ENCODE results near the gene ZNF526.

Gene ZNF526

DNA sequence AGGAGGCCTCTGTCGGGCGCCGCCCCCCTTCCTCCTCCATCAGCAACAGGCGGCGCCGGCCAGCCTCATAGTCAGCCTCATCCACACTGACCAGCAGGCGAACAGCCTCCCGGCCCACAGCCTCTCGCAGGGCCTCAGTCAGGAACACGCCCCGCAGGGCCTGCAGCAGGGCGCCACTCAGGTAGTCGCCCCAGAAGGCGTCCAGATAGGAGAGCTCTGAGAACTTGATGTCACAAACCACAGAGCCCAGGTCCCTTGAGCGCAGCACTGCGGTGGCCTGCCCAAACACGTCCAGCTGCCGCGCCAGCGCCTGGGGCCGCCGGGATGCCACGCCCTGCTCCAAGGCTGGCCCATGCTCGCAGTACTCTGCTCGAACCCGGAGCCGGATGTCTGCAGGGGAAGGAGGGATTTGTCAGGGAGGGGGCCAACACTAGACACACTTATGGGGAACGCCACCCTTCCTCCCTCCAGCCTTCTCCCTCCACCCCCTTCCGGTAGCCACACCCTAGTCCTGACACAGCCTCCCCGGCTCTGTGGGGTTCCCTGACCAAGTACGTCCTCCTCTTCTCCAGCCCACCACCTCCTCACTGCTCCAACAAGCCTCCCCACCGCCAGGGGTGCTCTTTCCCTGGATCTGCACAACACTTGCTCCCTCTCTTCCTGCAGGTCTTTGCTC, 20.5 kb upstream of the ZNF526 start:
- H3K36me3 ChIP-seq (ENCODE audit: control insufficient read depth in 2 of 2, insufficient read depth in 1 of 2, low read length in 2 of 2), result peaks cover 48 to 82% of the 10 kb centered on the region in 2 experiments
- H3K27ac ChIP-seq (ENCODE audit: extremely low read depth, low read depth, low read length), result no peak overlapping the region
- no peaks in the 10 kb centered on the region for H3K4me1 ChIP-seq (ENCODE audit: control insufficient read depth, insufficient read depth, low read length)
- ChIA-PET POLR2A (no interaction called here), CTCF (interaction anchor here (0.6 to 1.0 kb wide), 2 partner anchors 91 to 119 kb away, joined by 3 read pairs; no protein-coding TSS in a partner anchor)
- no peak overlapping the region for H3K4me3 ChIP-seq (ENCODE audit: low read depth, low read length)
- no peaks in the 10 kb centered on the region for H3K9me3 ChIP-seq (ENCODE audit: control insufficient read depth, insufficient read depth, low read depth, low read length)
- no peak for TF ChIP-seq IKZF3 (tag by site-specific recombination; IDR thresholded peaks at IDR 0.05)
- TF ChIP-seq ZFHX2 (tag by site-specific recombination; conservative IDR thresholded peaks at IDR 0.05), result peak; percentile 24; the same call in 1 of the 2 replicates
- TF ChIP-seq ZNF529 (tag by site-specific recombination; IDR thresholded peaks at IDR 0.05; ENCODE audit: insufficient replicate concordance), result no peak
- TF ChIP-seq ZNF670 (tag by site-specific recombination; IDR thresholded peaks at IDR 0.05; ENCODE audit: low read depth), result no peak
- TF ChIP-seq ZNF366 (tag by site-specific recombination; conservative IDR thresholded peaks at IDR 0.05), result peak; percentile 45; the same call in 1 of the 2 replicates
- TF ChIP-seq ZNF19 (tag by site-specific recombination; IDR thresholded peaks at IDR 0.05; ENCODE audit: low read depth), result no peak
- TF ChIP-seq ZNF174 (tag by site-specific recombination; IDR thresholded peaks at IDR 0.05), result no peak
- TF ChIP-seq GFI1B (tag by site-specific recombination; IDR thresholded peaks at IDR 0.05), result no peak
- no peak for TF ChIP-seq ZBTB7A (tag by site-specific recombination; IDR thresholded peaks at IDR 0.05; ENCODE audit: low read depth)
- TF ChIP-seq ZNF677 (tag by site-specific recombination; IDR thresholded peaks at IDR 0.05), result no peak
- TF ChIP-seq, protein P1, sequence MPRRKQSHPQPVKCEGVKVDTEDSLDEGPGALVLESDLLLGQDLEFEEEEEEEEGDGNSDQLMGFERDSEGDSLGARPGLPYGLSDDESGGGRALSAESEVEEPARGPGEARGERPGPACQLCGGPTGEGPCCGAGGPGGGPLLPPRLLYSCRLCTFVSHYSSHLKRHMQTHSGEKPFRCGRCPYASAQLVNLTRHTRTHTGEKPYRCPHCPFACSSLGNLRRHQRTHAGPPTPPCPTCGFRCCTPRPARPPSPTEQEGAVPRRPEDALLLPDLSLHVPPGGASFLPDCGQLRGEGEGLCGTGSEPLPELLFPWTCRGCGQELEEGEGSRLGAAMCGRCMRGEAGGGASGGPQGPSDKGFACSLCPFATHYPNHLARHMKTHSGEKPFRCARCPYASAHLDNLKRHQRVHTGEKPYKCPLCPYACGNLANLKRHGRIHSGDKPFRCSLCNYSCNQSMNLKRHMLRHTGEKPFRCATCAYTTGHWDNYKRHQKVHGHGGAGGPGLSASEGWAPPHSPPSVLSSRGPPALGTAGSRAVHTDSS (tag by site-specific recombination; IDR thresholded peaks at IDR 0.05), result no peak
- TF ChIP-seq KLF1 (tag by site-specific recombination; IDR thresholded peaks at IDR 0.05), result peak; percentile 98
- TF ChIP-seq SCRT2 (tag by site-specific recombination; IDR thresholded peaks at IDR 0.05), result peak; percentile 87
- TF ChIP-seq ZNF544 (tag by site-specific recombination; IDR thresholded peaks at IDR 0.05), result no peak
- TF ChIP-seq ZNF350 (tag by site-specific recombination; IDR thresholded peaks at IDR 0.05), result no peak
- TF ChIP-seq BCL11B (tag by site-specific recombination; IDR thresholded peaks at IDR 0.05; ENCODE audit: low read depth), result no peak
- no peak for TF ChIP-seq SALL2 (tag by site-specific recombination; IDR thresholded peaks at IDR 0.05; ENCODE audit: borderline replicate concordance)
- no peak for TF ChIP-seq HOXC10 (CRISPR knock-in tag; IDR thresholded peaks at IDR 0.05)
- TF ChIP-seq ZNF324 (tag by site-specific recombination; IDR thresholded peaks at IDR 0.05), result no peak
- TF ChIP-seq ZNF571 (tag by site-specific recombination; IDR thresholded peaks at IDR 0.05), result no peak
- TF ChIP-seq, protein P2, sequence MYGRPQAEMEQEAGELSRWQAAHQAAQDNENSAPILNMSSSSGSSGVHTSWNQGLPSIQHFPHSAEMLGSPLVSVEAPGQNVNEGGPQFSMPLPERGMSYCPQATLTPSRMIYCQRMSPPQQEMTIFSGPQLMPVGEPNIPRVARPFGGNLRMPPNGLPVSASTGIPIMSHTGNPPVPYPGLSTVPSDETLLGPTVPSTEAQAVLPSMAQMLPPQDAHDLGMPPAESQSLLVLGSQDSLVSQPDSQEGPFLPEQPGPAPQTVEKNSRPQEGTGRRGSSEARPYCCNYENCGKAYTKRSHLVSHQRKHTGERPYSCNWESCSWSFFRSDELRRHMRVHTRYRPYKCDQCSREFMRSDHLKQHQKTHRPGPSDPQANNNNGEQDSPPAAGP (tag by site-specific recombination; IDR thresholded peaks at IDR 0.05), result peak; percentile 75; the same call in 1 of the 2 replicates

DNA sequence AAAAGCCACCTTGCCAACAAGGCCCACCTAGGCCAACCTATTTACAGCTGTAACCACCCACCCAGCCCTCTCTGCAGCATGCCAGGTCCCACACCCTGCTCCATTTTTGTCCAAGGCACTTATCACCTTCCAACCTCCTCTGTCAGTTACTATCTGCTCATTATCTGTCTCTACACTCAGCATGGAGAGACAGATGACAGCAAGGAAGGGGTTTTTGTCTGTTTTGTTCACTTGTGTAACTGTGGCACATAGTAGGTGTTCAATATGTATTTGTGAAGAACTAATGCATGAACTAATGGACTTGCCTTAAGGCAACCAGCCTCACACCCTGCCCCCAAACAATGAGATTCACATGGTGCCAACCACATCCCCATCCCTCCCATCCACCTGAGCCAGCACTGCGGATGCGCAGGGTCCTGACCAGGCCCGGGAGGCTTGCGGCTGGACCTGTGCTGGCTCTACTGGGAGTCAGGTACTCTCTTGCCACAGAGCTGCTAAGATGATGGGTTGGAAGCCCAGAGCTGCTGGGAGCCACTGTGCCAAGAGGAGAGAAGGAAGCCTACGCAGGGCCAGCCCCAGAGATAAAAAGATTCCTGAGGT, 19.9 kb upstream of the ZNF526 start:
- POLR2A ChIA-PET, result interaction anchor here (0.6 kb wide), 1 partner anchor 76 kb away, joined by 3 read pairs; no protein-coding TSS in a partner anchor
- no peaks in the 10 kb centered on the region for H3K4me1 ChIP-seq (ENCODE audit: control insufficient read depth, insufficient read depth, low read length)
- no peak overlapping the region for H3K27ac ChIP-seq (ENCODE audit: extremely low read depth, low read depth, low read length)
- H3K36me3 ChIP-seq (ENCODE audit: control insufficient read depth in 2 of 2, insufficient read depth in 1 of 2, low read length in 2 of 2), result peaks cover 54 to 88% of the 10 kb centered on the region in 2 experiments
- no peaks in the 10 kb centered on the region for H3K9me3 ChIP-seq (ENCODE audit: control insufficient read depth, insufficient read depth, low read depth, low read length)
- TF ChIP-seq KLF1 (tag by site-specific recombination; IDR thresholded peaks at IDR 0.05) (peak; percentile 6; the same call in 1 of the 2 replicates), ZFP3 (tag by site-specific recombination; IDR thresholded peaks at IDR 0.05; ENCODE audit: low read depth) (no peak)
- no peak overlapping the region for H3K4me3 ChIP-seq (ENCODE audit: low read depth, low read length)
- CTCF ChIA-PET, result interaction anchor here (0.5 to 1.0 kb wide), 4 partner anchors 21 to 118 kb away, joined by 3 to 4 read pairs (median 3); no protein-coding TSS in a partner anchor

All from HEK293 (cell line).